ENCODE results near the gene EGLN1.

The EGLN1 gene

DNA sequence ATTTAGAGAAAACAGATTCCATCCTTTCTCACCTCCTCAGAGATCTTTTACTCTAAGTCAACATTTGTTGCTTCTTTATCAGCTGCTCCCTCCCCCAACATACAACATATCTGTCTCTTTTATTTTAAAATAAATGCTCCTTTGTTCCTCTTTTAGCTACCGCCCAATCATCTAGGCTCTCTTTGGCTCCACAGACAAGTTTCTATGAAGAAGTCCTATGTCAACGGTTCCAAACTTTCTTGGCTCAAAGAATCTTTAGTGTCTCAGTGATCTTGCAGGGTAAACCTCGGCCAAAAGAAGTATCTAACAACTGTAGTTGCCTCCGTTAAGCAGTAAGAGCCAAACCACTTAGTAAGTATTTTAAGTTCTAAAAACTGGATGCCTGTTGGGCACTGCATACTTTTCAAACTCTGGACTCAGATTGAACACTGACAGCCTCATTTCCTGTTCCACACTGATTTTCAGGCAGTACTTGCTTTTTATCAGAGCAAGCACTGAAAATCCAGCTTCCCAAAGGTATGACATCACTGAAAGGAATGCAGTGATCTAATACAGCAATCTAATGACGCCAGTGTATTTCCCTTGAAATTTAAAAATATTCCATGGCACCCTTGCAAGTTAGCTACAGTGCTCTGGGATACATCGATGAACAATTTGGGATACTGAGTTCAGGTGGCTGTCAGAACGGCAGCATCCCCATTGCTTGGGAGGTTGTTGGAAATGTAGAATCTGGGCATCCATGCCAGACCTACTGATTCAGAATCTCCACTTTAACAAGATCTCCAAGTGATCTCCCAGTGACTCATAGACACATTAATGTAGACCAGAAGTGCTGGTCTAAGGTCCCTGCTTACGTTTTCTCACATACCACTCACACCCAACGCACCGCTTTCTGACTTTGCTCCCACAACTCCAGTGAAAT, 26.8 kb downstream of the EGLN1 start:
- peak; percentile 95 for DNase-seq

DNA sequence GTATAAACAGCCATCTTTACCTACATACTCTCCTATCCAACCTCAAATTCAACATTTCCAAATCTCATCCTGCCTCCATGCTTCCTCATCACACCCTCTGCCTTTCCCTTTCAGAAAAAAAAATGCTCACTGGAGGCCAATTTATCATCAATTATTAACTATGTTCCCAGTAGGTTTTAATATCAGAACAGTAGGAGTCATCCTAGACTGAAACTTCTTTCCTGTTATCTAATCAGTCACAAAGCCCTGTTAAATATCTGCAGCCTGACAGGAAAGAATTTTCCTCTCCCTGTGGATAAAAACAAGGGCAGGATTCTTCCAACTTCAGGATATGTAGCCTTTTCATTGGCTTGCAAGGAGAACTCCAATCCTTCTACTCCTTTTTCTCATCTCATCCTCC, 28.4 kb downstream of the EGLN1 start:
- no peak for DNase-seq

DNA sequence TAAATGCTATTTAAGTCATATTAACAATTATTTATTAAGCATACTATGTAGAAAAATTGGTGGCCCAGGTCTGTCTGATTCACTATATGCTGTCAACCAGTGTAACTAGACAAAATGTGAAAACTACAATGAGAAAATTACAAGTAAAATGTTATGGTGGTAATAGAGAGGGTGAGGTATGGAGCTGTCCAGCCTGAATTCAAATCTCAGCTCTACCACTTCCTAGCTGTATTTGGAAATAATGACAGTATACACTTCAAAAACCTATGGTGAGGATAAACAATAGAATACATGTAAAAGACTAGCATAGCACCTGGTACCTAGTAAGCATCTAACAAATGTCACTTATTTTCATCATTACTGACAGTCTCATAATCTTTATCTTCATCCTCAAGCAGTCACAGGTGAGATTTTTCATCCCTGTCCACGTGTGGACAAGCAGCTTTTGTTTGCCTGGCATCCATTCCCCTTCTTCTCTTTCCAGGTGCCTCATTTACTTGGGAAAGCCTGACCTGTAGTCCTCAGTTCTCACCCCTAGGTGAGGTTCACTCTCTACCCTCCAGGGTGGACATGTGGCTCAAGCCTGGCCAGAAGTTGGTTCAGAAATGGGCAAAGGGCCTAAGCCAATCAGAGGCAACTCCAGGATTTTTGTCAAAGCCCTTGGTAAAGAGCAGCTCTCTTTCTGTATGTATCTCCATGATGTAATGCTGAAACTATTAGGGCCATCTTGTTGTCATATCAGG, 29.5 kb downstream of the EGLN1 start:
- no peak for DNase-seq

DNA sequence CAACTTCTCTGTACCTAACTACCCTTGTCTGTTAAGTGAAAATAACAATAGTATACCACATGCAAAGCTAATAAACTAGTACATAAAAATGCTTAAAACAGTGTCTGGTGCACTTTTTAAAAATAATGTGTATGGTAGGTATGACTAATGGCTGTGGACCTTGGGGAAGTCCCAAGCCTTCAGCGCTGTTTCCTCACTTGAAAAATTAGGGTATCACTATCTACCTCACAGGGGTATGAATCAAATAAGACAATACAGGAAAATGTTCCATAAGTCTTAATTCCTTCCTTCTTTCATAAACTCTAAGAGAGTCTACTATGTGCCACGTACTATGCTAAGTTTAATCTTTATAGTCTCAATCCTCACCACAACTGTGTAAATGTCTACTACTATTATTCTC, 32.0 kb downstream of the EGLN1 start:
- peak; percentile 65 for DNase-seq

- DNase-seq = peak; percentile 51
Observed at GRCh38 chr1:231387770-231388669, 34.1 kb downstream of the EGLN1 start.

DNA sequence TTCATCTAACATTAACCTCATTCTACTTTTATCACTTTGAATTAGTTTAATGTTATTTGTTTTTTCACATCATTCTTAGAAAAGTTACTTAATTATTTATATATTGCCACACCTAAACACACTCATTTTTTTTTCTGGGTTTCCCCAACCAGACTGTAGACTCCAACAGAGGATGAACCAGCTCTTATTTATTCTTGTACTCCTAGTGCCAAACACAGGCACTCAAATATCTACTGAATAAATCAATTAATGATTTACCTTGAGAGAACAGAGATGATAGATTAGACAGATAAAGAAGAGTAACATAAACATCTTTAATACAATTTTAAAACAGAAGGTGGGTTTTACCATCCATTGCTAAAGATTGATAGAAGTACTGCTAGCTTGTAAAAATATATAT, 35.6 kb downstream of the EGLN1 start:
- DNase-seq = no peak

DNA sequence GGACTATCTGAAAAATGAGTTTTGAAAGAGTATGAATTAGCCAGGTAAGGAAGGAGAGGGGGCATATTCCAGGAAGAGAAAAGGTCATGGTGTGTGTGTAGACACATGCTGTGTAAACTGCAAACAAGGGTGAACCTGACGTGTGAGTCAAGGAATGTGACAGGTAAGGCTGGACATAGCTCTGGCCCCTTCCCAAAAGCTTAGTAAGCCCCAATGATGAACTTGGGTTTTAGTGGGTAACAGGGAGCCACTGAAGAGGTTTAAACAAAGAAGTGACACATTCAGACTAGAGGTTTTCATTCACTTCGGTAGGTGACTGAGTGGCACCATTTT, 36.7 kb downstream of the EGLN1 start:
- no peak for DNase-seq

DNA sequence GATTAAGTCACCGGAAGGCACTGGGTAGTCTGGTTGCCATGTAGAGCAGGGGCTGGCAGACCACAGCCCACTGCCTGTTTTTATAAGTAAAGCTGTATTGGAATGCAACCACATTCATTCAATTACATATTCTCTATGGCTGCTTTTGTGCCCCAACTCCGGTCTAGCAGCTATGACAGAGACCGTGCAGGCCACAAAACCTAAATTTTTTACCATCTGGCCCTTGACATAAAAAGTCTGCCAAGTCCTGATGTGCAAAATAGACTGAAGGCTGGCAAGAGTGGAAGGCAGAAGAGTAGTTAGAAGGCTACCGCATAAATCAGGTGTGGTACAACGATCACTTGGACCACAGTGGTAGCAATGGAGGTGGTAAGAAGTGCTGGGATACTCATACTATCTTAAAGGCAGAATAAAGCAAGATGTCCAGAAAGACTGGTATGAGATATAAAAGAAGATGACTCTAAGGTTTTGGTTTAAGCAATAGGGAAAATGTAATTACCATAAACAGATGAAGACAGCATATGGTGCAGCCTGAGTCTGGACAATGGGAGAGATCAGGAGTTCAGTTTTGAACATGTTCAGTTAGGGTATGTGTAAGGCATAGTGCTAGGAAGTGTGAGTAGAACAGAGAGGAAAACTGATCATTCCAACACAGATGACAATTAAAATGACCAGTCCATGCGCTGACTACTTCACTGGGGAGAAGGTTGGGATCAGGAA, 37.2 kb downstream of the EGLN1 start:
- no peak for DNase-seq

DNA sequence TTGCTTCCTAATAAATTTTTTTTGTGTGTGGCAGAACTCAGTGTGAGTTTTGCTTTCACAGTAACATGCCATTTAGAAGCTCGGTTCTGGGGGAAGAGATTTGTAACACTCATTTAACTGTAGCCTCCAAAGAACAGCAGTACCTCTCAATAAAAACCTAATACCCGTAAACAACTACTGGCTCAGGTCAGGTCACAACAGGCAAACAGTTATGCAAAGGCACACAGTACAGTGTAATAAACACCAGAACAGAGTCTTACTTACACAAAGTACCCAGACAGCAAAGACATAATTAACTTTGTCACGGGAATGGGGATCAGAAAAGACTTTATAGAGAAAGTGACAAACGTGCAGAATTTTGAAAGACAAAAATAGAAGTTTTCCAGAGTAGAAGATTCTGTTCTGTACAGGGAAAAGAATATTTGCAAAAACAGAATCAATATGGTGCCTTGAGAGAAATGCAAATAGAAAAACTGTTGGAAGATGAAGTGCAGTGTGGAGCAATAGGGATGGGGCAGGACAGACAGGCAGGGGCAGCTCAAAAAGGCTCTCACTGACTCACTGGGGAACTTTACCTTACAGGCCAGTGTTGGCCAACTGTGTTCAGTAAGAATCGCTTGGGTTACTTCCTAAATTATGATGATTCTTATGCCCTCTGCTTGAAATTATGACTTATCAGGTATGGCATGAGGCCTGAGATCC, 38.8 kb downstream of the EGLN1 start:
- DNase-seq = no peak

GRCh38 chr1:231382426-231382825, 39.7 kb downstream of the EGLN1 start:
- DNase-seq = no peak

- DNase-seq = no peak
Observed at GRCh38 chr1:231381729-231382128, 40.4 kb downstream of the EGLN1 start.

GRCh38 chr1:231376875-231377549, 45.1 kb downstream of the EGLN1 start:
- no peak for DNase-seq

DNA sequence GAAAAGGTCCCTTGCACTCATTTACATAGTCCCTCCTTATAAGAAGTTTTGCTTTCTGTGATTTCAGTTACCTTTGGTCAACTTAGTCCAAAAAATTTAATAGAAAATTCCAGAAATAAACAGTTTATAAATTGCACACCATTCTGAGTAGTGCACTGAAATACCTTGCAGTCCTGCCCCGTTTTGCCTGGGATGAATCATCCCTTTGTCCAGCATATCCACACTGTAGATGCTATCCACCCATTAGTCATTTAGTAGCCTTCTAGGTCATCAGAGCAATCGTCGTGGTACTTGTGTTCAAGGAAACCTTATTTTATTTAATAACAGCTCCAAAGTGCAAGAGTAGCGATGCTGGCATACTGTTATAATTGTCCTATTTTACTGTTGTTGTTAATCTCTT, 46.0 kb downstream of the EGLN1 start:
- DNase-seq = no peak

DNA sequence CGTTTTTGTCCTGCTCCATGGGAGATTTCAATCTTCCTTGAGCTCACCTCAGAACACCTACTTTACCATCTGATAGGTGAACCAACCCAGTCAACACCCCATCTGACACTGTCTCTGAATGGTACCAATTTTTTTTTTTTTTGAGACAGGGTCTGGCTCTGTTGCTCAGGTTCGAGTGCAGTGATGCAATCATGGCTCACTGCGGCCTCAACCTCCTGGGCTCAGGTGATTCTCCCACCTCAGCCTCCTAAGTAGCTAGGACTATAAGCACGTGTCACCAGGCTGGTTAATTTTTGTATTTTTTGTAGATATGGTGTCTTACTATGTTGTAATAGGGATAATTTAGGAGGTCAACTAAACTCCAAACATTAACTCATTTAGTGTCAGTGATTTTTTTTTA, 47.7 kb downstream of the EGLN1 start:
- DNase-seq = no peak

DNA sequence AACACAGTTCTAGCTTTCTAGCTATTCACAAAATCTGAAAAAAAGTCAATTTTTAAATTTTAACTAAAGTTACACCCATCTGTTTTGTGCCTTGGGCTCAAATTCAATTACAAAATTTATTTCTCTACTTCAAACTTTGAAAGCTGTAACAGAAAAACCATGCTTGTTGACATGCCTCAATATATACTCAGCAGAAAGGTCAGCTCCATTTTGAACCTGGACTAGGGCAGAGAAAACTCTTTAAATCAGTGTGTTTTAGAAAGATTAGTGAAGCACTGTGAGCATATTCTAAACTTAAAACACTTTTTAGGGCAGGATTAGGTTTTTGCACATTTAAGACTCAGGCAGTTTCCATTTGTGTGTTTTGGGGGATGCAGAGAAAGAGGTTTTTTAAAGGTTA, 49.6 kb downstream of the EGLN1 start:
- DNase-seq = no peak

GRCh38 chr1:231369282-231369681, 52.8 kb downstream of the EGLN1 start:
- no peak for DNase-seq

DNA sequence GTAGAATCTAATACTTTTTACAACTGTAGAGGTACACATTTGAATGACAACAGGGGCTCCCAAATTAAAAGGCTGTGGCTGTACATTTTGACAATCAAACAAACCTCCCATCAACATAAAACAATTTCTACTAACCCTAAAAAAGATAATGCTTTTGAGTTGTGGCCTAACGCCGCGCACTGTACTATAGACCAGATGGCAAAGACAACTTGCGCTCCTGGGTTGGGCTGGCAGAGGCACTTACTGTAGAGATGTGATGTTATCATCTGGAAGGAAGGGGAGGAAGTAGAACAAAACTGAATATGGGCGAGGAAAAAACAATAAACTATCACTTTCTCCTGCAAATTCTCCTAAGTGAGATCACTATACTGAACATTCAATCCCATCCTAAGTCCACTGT, 57.9 kb downstream of the EGLN1 start:
- DNase-seq = no peak

DNA sequence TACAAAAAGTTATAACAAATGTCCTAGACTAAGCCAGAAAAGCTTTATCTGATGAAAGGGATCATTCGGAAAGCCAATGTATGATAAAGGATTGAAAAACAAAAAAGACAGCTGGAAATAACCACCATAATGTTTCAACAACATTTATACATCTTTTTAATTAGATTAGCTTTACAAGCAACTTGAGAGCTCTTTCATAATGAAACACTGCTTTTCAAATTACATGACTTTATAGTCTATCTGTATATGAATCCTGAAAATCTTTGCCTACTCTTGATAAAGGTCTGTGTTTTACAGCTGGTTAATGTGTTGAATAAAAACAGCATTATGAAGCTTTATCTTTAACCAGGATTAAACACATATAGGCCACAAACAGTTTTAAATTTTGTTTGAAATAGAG, 58.5 kb downstream of the EGLN1 start:
- DNase-seq = no peak

DNA sequence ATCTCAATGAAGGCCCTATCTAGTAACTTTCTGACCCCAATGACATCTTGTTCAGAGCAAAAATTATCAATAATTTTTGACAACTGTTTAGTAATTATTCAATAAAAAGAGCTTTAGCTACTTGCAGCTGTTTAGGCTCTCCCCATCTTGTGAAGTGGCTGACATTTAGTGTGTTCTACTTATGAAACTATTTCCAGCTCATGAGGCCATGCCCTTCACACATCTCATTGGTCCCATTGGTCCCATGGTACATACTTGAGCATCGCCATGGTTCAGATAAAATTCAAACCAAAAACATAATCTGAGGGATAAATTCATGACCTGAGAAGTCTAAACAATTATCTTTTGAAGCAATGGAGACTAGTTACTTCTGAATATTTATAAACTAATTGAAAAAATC, 59.8 kb downstream of the EGLN1 start:
- DNase-seq = no peak

GRCh38 chr1:231359113-231359512, 63.0 kb downstream of the EGLN1 start:
- DNase-seq = peak; percentile 87

GRCh38 chr1:231357831-231358354, 64.2 kb downstream of the EGLN1 start:
- DNase-seq = peak; percentile 76
